ENCODE results near the gene MTURN.

DNA sequence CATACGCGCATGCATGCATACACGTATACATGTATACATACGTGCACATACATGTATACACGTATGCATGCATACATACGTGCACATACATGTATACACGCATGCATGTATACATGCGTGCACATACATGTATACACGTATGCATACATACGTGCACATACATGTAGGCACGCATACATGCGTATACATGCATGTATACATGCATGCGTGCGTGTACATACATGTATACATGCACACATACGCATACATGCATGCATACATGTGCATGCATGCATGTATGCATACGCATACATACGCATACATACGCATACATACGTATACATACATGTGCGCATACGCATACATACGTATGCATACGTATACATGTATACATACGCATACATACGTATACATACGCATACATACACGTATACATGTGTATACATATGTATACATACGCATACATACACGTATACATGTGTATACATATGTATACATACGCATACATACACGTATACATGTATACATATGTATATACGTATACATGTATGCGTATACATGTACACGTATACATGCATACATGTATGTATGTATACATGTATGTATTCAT lies 19.0 kb upstream of the MTURN start:
- TF ChIP-seq, protein P1, sequence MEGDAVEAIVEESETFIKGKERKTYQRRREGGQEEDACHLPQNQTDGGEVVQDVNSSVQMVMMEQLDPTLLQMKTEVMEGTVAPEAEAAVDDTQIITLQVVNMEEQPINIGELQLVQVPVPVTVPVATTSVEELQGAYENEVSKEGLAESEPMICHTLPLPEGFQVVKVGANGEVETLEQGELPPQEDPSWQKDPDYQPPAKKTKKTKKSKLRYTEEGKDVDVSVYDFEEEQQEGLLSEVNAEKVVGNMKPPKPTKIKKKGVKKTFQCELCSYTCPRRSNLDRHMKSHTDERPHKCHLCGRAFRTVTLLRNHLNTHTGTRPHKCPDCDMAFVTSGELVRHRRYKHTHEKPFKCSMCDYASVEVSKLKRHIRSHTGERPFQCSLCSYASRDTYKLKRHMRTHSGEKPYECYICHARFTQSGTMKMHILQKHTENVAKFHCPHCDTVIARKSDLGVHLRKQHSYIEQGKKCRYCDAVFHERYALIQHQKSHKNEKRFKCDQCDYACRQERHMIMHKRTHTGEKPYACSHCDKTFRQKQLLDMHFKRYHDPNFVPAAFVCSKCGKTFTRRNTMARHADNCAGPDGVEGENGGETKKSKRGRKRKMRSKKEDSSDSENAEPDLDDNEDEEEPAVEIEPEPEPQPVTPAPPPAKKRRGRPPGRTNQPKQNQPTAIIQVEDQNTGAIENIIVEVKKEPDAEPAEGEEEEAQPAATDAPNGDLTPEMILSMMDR (optimal IDR thresholded peaks at IDR 0.05 in 1 of 3, IDR thresholded peaks at IDR 0.05 in 1 of 3, conservative IDR thresholded peaks at IDR 0.05 in 1 of 3; ENCODE audit: extremely low read depth in 1 of 3, insufficient read depth in 2 of 3, low read length in 3 of 3) = no peak
- no peak for TF ChIP-seq EZH2 (IDR thresholded peaks at IDR 0.05; ENCODE audit: low read length)
